ENCODE measurements around the gene SH2D3C.

DNA sequence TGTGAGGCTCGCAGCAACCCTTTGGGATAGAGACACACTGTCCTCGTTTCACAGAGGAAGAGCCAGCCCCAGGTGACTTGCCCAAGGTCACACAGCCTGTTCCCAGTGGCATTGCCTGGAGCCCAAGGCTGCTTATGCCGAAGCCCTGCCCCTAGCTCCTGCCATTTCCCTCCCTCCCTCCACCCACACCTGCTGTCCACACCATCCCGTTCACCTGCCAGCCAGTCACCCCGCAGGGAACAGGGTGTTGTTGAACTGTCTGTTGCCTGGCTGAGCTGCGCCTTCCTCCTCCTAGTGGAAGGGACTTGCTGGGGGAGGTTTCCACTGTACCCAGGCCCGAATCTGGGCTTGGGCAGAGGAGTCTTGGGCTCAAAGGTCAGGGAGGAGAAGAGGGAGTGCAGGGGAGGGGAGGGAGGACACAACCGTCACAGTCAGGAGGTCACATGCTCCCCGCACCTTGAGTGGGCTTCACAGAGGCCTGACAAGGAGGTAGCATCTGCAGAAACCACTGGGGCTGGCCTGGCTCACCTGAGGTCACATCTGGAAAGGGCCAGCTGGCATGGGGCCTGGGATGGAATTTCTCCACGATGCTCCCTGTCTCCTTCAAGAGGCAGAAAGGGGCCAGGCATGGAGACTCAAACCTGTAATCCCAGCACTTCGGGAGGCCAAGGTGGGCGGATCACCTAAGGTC, 56.3 kb downstream of the SH2D3C start:
- TF ChIP-seq, protein P1, sequence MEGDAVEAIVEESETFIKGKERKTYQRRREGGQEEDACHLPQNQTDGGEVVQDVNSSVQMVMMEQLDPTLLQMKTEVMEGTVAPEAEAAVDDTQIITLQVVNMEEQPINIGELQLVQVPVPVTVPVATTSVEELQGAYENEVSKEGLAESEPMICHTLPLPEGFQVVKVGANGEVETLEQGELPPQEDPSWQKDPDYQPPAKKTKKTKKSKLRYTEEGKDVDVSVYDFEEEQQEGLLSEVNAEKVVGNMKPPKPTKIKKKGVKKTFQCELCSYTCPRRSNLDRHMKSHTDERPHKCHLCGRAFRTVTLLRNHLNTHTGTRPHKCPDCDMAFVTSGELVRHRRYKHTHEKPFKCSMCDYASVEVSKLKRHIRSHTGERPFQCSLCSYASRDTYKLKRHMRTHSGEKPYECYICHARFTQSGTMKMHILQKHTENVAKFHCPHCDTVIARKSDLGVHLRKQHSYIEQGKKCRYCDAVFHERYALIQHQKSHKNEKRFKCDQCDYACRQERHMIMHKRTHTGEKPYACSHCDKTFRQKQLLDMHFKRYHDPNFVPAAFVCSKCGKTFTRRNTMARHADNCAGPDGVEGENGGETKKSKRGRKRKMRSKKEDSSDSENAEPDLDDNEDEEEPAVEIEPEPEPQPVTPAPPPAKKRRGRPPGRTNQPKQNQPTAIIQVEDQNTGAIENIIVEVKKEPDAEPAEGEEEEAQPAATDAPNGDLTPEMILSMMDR (IDR thresholded peaks at IDR 0.05): no peak
- no peak for TF ChIP-seq POLR2A (IDR thresholded peaks at IDR 0.05)
- TF ChIP-seq EP300 (IDR thresholded peaks at IDR 0.05): no peak
